HG02938 (cell line): ENCODE results near the gene ALLC.
"Not testable (repeated sequence)": the region's sequence is repeated elsewhere in the genome, so short reads cannot be mapped to it uniquely, and the experiment has no call there.

Experiments used
- ATAC-seq: cut with Tn5 transposase; IDR thresholded peaks from one replicate; pipeline ENCODE4 v1.9.1; 2021; ENCODE audit warnings: mild to moderate bottlenecking, moderate library complexity; ENCODE audit not compliant: unreplicated experiment

ALLC gene

DNA sequence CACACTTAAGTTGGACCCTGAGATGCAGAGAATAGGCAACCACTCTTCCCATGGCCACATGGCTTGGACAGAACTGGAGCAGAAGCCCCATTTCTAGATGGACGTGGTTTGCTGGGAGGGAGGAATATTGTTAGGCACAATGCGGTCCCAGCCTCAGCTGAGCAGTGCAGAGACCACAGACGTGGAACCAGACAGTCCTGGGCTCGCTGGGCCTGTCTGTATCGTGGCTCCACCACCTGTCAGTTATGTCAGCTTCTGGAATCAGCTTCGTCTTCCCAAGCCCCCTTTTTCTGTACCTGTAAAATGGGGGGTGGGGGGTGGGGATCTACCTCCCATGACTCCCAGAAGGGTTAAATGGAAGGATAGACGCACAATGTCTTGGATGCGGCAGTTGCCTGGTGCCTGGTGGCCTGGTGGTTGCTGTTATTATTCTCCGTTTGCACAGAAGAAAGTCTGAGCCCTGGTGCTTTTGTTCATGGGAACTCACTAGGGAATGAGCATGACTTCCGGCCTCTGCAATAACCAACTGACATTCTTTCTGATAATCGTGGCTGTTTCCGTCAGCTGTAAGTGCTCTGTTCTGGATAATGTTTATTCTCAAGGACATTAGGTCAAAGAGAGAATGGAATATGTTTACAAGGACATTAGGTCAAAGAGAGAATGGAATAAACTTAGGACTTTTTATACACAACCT, 31.7 kb upstream of the ALLC start:
- no peak for ATAC-seq

- ATAC-seq = no peak
Observed at GRCh38 chr2:3626812-3627499, 31.0 kb upstream of the ALLC start.

DNA sequence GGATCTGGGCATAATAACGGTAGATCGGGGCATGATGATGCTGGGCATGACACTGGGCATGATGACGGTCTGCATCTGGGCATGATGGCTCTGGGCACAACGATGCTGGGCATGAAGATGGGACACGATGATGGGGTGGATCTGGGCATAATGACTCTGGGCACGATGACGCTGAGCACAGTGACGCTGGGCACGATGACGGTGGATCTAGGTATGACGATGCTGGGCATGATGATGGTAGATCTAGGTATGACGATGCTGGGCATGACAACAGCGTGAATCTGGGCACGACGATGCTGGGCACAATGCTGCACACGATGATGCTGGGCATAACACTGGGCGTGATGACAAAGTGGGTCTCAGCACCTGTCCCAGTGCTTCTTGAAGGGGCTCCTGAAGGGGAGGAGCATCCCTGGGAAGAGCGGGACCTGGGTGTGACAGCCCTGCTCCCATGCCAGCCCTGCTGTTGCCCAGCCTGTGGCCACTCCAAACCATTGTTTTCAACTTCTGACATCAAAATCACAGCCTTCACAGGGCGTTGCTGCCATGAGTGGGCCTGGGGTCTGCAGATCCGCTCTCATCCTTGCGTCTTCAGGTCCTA, 30.4 kb upstream of the ALLC start:
- no peak for ATAC-seq

DNA sequence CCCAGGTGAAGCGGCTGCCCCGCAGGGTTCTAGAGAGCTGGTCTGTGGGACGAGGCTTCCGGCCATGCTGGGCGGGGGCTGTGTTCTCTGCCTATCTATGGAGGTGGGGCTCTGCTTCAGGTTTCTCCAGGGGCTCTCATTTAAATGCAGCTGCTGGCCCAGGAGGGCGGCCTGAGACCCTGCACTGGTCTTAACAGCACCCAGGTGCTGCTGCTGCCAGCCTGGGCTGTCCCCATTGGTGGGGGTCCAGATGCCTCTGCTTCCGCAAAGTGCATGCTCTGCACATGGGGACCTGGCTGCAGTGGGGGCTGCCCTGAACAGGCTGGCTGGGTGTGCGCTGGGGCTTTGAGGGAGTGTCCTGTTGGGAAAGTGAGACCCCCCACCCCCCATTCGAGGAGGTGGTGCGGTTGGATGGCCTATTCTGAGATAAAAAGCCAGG, 29.7 kb upstream of the ALLC start:
- no peak for ATAC-seq

GRCh38 chr2:3628800-3629199, 29.2 kb upstream of the ALLC start:
- no peak for ATAC-seq

GRCh38 chr2:3630631-3631030, 27.4 kb upstream of the ALLC start:
- ATAC-seq = no peak

GRCh38 chr2:3631161-3631850, 26.7 kb upstream of the ALLC start:
- no peak for ATAC-seq

GRCh38 chr2:3631851-3632659, 25.9 kb upstream of the ALLC start:
- ATAC-seq = no peak

DNA sequence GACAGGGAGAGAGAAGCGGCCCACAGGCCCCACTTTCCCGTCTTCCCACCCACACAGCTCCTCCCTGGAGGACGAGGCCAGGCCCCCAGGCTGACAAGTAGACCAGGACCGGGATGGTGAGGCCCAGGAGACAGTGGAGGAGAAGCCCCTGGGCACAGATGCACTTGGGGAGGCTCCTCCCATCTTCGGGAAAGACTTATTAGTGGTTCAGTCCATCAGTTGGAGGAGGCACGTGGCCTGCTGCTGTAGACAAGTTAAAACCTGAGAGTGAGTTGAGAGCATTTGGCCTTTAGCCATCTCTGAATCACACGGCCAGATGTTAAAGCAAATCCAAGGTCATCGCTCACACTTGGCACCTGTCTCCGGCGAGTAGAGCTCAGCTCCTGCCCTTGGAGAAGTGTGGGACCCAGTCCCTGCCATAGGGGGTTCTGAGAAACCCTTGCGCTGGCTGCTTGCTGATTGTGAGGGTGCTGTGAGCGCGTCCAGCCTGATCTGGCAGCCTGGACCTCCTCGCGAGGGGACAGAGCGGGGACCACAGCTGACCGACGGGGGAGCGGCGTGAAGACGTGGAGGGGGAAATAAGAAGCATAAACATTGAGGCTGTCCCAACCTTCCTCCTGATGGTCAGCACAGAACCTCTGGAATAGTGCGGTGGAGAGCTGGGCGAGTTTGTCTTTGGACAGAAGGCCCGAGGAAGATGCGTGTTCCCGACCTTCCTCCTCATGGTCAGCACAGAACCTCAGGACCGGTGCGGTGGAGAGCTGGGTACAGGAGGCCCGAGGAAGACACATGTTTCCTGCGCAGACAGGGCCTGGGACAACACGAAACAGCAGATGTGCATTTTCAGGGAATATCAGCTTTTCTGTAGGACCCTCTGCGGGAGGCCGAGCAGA, 24.7 kb upstream of the ALLC start:
- ATAC-seq = no peak

- ATAC-seq = no peak
Observed at GRCh38 chr2:3633982-3634595, 23.9 kb upstream of the ALLC start.

- no peak for ATAC-seq
Observed at GRCh38 chr2:3634596-3635121, 23.3 kb upstream of the ALLC start.

DNA sequence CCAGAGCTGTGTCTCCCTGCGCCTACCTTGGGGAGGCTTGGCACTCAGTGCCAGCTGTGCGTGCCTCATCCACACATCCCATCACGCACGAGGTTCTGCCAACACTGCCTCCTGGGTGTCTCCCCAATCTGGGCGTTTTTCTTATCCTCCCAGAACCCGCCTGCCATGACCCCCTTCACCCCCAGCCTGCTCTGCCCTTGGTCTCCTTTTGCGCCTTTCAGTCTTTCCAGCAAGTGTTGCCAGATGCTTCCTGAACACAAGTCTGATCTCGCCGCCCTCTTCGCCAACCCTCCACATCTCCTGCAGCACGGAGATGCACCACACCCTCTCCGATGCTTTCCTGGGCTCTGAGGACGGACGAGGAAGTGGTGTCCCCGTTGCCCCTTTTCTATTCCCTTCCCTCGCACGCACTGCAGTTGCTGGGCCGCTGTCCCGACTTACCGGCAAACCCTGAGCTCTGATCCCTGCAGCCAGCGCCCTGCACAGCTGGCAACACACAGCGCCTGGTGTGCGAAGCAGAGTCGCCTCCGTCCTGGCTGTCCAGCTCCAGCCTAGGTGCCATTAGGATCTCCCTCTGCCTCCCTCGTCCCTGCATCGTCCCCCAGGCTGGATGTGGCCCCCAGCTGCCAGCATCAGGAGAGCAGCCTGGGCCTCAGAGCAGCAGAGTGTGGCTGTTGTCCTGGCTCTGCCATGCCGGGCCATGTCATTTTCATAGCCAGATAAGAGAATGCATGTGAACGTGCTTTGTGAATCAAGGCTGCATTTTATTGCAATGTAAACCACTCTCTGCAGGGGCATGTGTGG, 22.6 kb upstream of the ALLC start:
- ATAC-seq = no peak

DNA sequence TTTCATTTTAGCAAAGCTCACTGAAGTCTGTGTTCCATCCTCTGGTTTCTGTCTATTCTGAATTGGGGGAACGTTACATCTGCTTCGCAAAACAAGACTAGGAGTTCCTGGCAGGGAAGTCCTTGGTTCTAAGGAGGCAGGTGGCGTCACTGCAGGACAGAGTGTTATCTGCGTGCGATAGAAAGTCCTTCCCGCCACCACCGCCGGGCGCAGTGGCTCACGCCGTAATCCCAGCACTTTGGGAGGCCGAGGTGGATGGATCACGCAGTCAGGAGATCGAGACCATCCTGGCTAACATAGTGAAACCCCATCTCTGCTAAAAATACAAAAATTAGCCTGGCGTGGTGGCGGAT, 22.0 kb upstream of the ALLC start:
- not testable (repeated sequence) for ATAC-seq

DNA sequence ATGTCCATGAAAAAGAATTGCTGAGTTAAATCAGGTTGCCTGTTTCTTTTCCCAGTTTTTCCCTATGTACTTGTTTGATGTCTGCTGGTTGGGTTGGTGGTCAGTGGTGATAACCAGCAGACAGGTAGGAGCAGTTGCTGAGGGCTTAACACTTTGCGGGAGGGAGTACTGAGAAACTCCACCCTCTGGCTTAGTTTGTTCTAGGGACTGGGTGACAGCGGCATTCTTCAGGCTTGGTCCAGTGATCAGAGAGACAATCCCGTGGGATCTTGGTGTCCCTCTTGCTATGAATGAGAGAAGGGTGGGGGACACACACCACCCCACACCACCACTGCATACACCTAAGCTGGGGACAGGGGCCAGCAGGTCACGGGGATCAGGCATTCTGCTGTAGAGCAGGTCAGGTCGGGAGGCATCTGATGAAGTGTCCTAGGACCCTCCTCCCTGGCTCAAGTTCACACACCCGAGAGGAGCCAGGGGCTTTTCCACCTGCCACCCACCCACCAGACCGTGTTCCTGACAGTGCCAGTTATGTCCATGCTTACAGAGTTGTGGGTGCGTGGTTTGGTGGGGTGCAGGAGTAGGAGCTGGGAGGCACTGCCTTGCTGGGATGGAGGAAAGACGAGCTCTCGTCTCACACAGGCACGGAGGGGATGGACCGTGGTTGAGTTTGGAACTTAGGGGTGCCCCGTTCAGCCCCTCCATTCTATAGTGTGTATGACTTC, 21.3 kb upstream of the ALLC start:
- ATAC-seq = no peak

DNA sequence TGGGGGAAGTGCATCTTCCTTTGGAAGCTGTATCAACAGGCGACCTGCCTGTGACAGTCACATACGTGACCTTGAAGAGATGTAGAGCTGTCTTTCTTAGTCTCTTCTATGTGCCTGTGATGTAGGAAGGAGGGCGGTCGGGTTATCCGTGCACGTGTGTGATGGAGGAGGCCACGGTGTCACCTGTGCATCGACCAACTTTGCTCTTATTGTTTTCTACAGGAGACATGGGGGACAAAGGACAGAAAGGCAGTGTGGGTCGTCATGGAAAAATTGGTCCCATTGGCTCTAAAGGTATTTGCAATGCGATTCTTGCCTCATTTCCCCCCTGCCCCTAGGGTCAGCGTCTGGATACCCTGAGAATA, 20.7 kb upstream of the ALLC start:
- no peak for ATAC-seq

GRCh38 chr2:3637692-3638455, 20.1 kb upstream of the ALLC start:
- ATAC-seq = no peak

GRCh38 chr2:3638456-3638810, 19.6 kb upstream of the ALLC start:
- ATAC-seq = no peak
